Effector memory CD4-positive, alpha-beta T cell (primary cell): ENCODE results near the gene SFSWAP.
A peak's percentile ranks its signal among the peaks of the same experiment; 100 is the strongest.
"Not testable (repeated sequence)": the region's sequence is repeated elsewhere in the genome, so short reads cannot be mapped to it uniquely, and the experiment has no call there.

Experiments
- DNase-seq, 3 donors: peaks; one replicate each; pipeline ENCODE4 v3.0.0-alpha.2; 2020
- H3K27ac ChIP-seq: 2 replicates; pipeline ENCODE4 v1.7.0; 2013; ENCODE audit warnings: mild to moderate bottlenecking, low read length, moderate library complexity; ENCODE audit not compliant: insufficient read depth, poor library complexity, severe bottlenecking
- H3K27me3 ChIP-seq: replicated peaks from 2 replicates; pipeline ENCODE4 v1.7.0; 2013; ENCODE audit warnings: mild to moderate bottlenecking, low read length; ENCODE audit not compliant: insufficient read depth, control insufficient read depth, poor library complexity, severe bottlenecking
- H3K36me3 ChIP-seq: 2 replicates; pipeline ENCODE4 v1.7.0; 2013; ENCODE audit warnings: mild to moderate bottlenecking, low read length, moderate library complexity; ENCODE audit not compliant: control insufficient read depth, insufficient read depth
- H3K4me1 ChIP-seq: 2 replicates; pipeline ENCODE4 v1.7.0; 2013; ENCODE audit warnings: low read length, mild to moderate bottlenecking; ENCODE audit not compliant: control insufficient read depth, insufficient read depth, poor library complexity, severe bottlenecking
- H3K4me3 ChIP-seq: 2 replicates; pipeline ENCODE4 v1.7.0; 2013; ENCODE audit warnings: low read length, low read depth, mild to moderate bottlenecking; ENCODE audit not compliant: insufficient read depth, poor library complexity, severe bottlenecking
- H3K9me3 ChIP-seq: 2 replicates; pipeline ENCODE4 v1.7.0; 2013; ENCODE audit warnings: mild to moderate bottlenecking, low read length, moderate library complexity; ENCODE audit not compliant: control insufficient read depth

SFSWAP gene

DNA sequence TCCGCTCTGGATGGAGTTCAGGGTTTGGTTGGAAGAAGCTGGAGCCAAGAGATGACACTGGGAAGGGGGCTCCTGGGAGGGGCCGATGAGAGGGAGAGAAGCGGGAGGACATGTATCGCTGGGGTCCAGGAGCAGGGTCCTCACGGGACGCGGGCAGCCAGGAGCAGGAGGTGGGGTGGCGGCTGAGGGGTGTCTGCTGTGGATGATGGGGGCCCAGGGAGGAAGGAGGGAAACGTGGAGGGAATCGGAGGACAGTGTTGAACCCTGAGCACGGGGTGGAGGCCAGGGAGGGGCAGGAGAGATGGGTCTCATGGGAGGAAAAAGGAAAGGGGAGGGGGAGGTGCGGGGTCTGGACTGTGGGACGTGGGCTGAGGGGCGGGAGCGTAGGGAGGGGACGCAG lies 31.7 kb upstream of the SFSWAP start:
- not testable (repeated sequence) for H3K27me3 ChIP-seq, H3K4me3 ChIP-seq, H3K4me1 ChIP-seq, H3K27ac ChIP-seq, DNase-seq, H3K36me3 ChIP-seq, H3K9me3 ChIP-seq

DNA sequence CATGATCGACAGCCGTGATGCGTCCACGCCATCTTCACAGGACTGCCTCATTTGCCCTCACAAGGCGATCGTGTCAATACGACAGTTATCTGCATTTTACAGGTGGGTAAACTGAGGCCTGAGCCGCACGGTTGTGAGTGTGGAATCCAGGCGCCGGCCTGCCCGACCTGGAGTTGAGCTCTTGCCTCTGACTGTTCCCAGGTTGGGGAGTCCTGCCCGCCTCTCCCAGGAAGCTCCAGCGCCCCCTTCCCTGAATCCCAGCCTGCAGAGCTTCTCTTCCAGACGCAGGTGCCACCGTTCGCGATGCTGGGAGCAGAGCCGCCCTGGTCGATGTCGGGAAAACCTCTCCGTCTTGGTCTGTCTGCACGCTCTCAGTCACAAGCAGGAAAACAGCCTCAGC lies 31.1 kb upstream of the SFSWAP start:
- H3K27ac ChIP-seq, DNase-seq, H3K9me3 ChIP-seq, H3K27me3 ChIP-seq, H3K4me1 ChIP-seq, H3K4me3 ChIP-seq, H3K36me3 ChIP-seq: not testable (repeated sequence)

DNA sequence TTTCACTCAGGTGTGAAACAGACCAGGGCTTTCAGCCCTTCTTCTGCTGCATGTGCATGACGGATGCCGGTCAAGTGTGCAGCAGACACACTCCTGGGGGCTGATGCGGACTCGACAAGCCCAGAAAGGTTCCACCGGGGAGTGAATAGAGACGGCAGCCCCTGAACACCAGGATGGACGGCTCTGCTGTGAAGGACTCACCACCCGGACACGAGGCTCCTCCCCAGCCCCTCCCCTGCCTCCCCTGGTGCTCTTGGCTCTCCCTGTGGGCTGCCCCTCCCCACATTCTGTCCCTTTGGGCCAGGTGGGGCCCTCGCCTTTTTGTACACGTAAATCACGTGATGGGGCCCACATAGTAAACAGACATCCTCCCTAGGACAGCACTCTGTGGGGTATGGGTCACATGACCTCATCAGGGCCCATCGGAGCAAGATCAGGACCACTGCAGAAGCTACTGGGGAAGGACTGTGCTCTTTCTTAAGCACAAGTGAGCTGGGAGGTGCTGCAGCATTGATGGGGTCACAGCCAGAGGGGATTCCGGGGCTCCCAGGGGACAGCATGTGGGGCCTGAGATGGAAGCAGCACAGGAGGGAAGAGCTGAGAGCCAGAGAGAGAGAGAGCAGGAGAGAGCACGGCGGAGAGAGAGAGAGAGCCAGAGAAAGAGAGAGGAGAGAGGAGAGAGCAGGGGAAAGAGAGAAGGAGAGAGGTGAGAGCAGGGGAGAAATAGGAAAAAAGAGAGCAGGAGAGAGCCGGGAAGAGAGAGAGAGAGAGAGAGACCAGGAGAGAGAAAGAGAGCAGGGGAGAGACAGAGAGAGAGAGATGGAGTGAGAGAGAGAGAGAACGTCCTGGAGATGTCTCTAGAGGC lies 30.3 kb upstream of the SFSWAP start:
- H3K4me3 ChIP-seq = not testable (repeated sequence)

DNA sequence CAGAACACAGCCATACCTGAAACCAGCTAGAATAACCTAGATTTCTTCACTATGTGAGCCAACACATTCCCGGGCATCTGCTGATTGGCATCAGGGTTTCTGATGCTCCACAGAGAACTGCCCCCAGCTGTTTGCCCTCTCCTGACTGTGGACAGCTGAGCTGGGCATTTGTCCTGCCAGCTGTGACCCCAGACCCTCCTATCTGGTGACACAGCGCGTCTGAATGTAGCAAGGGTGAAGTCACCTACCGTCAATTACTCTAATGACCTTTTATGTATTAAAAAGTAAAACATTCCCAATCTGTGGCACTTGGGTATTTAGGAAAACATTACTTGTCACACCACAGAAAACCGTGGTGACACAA lies 29.7 kb upstream of the SFSWAP start:
- no peak for DNase-seq
- Histone ChIP-seq H3K36me3 (no peaks in the 10 kb centered on the region), H3K27ac (no peak overlapping the region), H3K4me3 (no peak overlapping the region), H3K4me1 (no peaks in the 10 kb centered on the region), H3K27me3 (no peaks in the 10 kb centered on the region), H3K9me3 (no peaks in the 10 kb centered on the region)

More for the DNA sequence above, 30.3 kb upstream of the SFSWAP start:
- H3K27ac ChIP-seq, DNase-seq, H3K4me1 ChIP-seq, H3K9me3 ChIP-seq, H3K27me3 ChIP-seq, H3K36me3 ChIP-seq: not testable (repeated sequence)

DNA sequence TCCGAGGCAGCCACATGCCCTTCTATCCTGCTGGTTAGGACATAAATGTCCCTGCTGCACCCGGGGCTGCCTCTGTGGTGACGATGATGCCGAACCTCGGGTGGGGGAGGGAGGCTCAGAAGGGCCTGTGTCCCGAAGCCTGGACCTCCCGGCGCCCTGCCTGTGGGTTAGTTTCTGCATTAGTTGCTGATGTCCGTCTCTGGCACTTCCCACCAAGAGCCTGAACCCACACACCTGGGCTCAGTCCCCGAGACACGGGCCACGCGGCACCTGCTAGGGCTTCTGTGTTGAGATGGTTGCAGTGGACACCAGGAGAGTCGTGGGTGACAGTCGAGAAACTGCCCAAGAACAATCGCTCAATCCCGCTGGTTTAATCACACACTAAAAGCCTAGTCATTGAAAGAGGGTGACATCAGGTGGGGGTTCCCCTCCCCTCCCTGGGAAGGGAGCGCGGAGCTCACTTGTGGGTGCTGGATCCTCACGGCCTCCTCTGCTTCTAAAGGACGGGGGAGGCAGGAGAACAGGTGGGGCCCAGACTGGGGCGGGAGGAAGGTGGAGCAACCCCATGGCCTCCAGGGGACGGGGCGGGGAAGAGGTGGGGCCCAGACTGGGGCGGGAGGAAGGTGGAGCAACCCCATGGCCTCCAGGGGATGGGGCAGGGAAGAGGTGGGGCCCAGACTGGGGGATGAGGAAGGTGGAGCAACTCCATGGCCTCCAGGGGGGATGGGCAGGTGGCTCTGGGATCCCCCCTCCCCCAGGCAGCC lies 29.0 kb upstream of the SFSWAP start:
- H3K4me3 ChIP-seq, H3K9me3 ChIP-seq, H3K36me3 ChIP-seq, H3K27me3 ChIP-seq, H3K27ac ChIP-seq, H3K4me1 ChIP-seq: not testable (repeated sequence)
- peak in 2 of 3 donors; percentile 84 for DNase-seq

DNA sequence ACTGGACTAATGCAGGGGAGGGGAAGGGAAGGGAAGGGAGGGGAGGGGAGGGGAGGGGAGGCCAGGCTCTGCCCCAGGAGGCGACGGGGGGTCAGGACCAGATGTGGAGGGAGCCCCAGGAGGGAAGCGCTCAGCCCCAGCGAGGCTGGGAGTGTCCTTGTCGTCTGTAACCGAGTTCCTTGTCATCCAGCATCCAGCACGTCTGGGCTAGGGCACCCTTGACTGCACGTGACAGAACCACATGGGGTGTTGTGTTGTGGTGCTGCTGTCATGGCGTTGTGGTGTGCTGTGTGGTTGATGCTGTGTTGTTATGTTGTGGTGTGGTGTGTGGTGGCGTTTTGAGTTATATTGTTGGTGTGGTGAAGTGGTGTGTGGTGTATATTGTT lies 28.4 kb upstream of the SFSWAP start:
- DNase-seq = peak in 1 of 3 donors; percentile 24
- no peak overlapping the region for H3K4me3 ChIP-seq

DNA sequence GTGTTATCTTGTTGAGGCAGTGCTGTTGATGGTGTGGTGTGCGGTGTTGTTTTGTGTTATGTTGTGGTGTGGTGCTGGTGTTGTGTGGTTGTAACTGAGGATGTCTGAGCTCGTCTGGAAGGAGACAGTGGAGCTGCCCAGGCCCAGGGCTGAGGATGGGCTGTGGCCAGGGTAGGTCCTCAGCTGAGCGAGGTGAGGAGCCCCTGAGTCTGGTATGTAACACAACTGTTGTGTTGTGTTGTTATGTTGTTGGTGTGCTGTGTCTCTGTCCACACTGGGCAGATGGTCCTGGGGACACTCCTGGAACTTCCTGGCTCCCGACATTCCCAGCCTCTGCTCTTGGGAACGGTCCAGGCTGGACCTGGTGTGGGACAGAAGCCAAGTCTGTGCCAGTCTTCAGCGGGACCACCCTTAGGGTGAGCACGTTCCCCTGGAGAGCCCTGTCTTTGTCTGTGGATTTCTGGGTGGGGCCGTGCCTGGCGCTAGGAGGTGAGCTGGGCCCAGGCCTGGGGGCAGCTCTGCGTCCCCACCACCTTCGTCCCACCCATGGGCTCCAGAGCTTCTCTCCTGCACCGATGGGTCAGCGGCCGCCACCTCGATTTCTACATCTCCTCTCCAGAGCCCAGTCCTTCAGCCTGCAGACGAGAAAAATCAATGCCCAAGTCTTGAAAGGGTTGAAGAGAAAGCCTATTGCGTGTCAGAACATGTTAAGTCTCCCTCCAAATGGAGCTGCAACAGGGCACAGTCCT lies 27.4 kb upstream of the SFSWAP start:
- no peak overlapping the region for H3K27ac ChIP-seq
- no peak for DNase-seq
- no peak overlapping the region for H3K4me3 ChIP-seq
- no peaks in the 10 kb centered on the region for H3K27me3 ChIP-seq
- H3K4me1 ChIP-seq = no peaks in the 10 kb centered on the region
- H3K9me3 ChIP-seq = no peaks in the 10 kb centered on the region
- no peaks in the 10 kb centered on the region for H3K36me3 ChIP-seq

More for the DNA sequence above, 28.4 kb upstream of the SFSWAP start:
- no peaks in the 10 kb centered on the region for H3K36me3 ChIP-seq
- H3K4me1 ChIP-seq = no peaks in the 10 kb centered on the region
- H3K27me3 ChIP-seq = no peaks in the 10 kb centered on the region
- no peaks in the 10 kb centered on the region for H3K9me3 ChIP-seq
- no peak overlapping the region for H3K27ac ChIP-seq

DNA sequence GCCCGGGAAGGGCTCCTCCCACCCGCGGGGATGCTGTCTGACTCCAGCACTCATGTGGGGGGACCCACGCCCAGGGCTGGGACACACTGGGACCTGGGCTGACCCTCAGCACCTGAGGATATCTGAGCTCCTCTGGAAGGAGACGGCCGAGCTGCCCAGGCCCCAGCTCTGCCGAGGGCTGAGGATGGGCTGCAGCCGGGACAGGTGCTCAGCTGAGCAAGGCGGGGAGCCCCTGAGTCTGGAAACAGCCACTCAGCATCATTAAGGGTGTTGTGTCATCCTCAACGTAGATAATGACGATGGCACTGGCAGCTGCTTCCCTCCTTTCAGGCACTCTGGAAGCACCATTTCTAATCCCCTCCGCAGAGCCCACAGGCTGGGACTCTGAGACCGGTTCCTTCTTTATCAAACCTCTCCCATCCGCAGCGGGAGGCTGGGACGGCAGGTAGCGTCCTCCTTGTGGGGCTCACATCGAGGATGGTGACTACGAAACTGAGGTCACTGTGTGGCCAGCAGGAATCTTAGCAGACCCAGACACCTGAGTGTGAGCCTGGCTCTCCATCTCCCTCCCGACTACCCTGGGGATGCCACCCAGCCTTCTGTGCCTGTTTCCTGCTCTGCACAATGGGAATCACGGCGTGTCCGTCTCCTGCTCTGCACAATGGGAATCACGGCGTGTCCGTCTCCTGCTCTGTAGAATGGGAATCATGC lies 26.7 kb upstream of the SFSWAP start:
- no peaks in the 10 kb centered on the region for H3K27me3 ChIP-seq
- no peak overlapping the region for H3K4me3 ChIP-seq
- H3K9me3 ChIP-seq = no peaks in the 10 kb centered on the region
- H3K36me3 ChIP-seq = no peaks in the 10 kb centered on the region
- no peak for DNase-seq
- H3K27ac ChIP-seq = no peak overlapping the region
- H3K4me1 ChIP-seq = no peaks in the 10 kb centered on the region

DNA sequence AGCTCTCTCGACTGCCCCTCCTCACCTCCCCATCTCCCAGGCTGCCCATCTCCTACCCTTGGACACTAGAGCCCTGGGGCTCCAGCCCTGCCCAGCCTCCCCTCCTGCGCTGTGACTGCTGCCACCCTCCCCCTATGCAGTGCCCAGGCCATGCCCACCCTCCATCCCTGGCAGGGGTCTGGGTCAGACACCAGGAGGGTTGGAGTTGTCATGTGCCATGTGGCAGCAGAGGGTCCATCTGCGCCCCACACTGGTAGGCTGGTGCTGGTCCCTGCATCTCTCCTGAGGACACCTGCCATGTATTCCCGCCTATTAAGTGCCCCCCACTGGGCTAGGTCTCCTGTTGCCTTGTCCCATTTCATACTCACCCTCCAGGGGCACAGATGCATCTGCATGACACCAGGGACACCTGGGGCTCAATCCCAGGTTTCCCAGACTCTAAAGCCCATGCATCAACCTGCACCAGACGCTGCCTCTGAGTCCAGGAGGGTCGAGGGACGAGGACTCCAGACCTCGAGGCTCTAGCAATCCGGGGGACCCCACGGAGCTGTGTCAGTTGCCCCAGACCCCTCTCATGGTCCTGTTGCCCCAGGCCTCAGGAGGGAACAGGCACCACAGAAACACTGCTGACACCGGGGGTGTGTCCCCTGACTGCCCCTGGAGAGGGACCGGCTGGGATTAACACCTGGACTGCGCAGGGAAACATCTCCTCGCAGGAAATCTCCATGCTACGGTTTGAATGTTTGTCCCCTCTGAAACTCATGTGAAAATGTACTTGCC lies 23.4 kb upstream of the SFSWAP start:
- Histone ChIP-seq H3K4me3 (no peak overlapping the region), H3K9me3 (no peaks in the 10 kb centered on the region), H3K36me3 (no peaks in the 10 kb centered on the region), H3K27me3 (no peaks in the 10 kb centered on the region), H3K4me1 (no peaks in the 10 kb centered on the region), H3K27ac (no peak overlapping the region)
- DNase-seq = no peak
